GM12892 (cell line): Measurements from ENCODE around the gene ENAH.

Source experiments
- POLR2A ChIP-seq: IDR thresholded peaks from 2 replicates; pipeline ENCODE4 v1.6.1; 2011; ENCODE audit warnings: low read depth, low read length, control low read depth
- POLR2AphosphoS5 ChIP-seq: IDR thresholded peaks from 2 replicates; pipeline ENCODE4 v1.6.1; 2011; ENCODE audit warnings: low read depth, low read length, control low read depth
- TAF1 ChIP-seq: IDR thresholded peaks from 2 replicates; pipeline ENCODE4 v1.6.1; 2011; ENCODE audit warnings: low read depth, mild to moderate bottlenecking, control low read depth, low read length, borderline replicate concordance

DNA sequence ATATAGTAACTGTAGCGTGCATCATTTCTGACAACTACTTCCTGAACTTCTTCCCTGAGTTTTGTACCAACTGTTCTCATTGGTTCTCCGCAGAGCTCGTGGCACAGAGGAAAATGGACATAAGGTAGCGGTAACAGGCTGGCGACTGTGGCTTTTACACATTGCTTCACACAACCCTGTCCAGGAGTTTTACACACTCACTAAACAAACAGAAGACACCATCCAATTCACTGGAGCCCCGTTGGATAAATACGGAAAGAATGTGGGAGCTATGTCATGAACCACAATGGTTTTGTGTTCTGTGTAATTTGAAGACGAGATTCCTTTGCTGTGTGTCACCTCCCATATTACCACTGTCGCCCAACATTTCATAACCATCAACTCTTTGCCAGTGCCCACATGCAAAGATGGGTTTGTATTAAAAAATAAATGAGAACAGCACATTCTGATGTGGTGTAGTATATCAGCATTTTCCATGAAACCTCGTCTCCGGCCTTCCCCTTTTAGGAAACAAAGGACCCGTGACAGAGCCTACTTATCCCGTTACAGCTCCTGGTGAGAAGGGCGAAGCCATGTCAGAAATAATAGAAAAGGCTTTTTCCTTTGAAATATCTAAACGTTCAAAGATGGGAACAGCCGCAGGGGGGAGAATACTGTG is 47.4 kb upstream of the ENAH start:
- no peak for TF ChIP-seq TAF1
- TF ChIP-seq POLR2AphosphoS5: no peak
- TF ChIP-seq POLR2A: no peak
